ES-I3 (cell line): ENCODE measurements around the gene PPFIBP1.
"Not testable (repeated sequence)": the region's sequence is repeated elsewhere in the genome, so short reads cannot be mapped to it uniquely, and the experiment has no call there.

Source experiments
- H3K36me3 ChIP-seq: 2 replicates; pipeline ENCODE4 v1.6.1; 2013; ENCODE audit warnings: mild to moderate bottlenecking, low read length, control low read depth, moderate library complexity; ENCODE audit not compliant: insufficient read depth
- H3K4me1 ChIP-seq: 2 replicates; pipeline ENCODE4 v1.6.1; 2013; ENCODE audit warnings: mild to moderate bottlenecking, control low read depth, low read length; ENCODE audit not compliant: insufficient read depth
- H3K9ac ChIP-seq: 2 replicates; pipeline ENCODE4 v1.6.1; 2013; ENCODE audit warnings: low read depth, mild to moderate bottlenecking, low read length, moderate library complexity
- H3K9me3 ChIP-seq: 2 replicates; pipeline ENCODE4 v1.6.1; 2013; ENCODE audit warnings: mild to moderate bottlenecking, low read length, moderate library complexity; ENCODE audit not compliant: control insufficient read depth, insufficient read depth

Gene PPFIBP1

DNA sequence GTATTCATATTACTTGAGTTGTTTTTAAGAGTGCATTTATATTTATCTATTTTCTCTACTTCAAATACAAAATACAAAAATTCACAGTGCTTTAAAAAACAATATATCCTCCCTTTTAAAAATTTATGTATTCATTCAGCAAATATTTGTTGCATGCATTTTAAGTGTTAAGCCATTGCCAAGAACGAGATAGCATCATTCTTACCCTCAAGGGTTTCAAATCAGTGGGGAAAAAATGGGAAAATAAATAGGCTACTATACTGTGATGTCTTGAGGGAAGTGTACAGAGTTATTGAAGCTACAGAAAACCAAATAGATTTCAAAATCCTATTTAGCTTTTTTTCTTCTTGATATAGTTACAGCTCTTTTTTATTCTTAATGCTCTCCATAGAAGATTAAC is 209.8 kb downstream of the PPFIBP1 start:
- no peak overlapping the region for H3K9ac ChIP-seq
- peaks cover 3% of the 10 kb centered on the region; the same call in 1 of the 2 replicates for H3K36me3 ChIP-seq
- H3K9me3 ChIP-seq = no peaks in the 10 kb centered on the region
- no peaks in the 10 kb centered on the region for H3K4me1 ChIP-seq

DNA sequence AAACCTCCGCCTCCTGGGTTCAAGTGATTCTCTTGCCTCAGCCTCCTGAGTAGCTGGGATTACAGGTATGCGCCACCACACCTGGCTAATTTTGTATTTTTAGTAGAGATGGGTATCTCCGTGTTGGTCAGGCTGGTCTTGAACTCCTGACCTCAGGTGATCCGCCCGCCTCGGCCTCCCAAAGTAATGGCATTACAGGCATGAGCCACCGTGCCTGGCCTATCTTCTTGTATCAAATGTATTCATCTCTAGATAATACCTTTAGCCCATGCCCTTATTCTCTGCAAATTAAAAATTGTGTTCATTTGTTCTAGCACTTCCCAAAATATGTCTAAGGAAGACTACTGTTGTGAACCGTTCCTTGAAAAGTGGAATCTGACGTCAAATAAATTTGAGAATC is 210.3 kb downstream of the PPFIBP1 start:
- H3K4me1 ChIP-seq, H3K36me3 ChIP-seq, H3K9me3 ChIP-seq, H3K9ac ChIP-seq: not testable (repeated sequence)

DNA sequence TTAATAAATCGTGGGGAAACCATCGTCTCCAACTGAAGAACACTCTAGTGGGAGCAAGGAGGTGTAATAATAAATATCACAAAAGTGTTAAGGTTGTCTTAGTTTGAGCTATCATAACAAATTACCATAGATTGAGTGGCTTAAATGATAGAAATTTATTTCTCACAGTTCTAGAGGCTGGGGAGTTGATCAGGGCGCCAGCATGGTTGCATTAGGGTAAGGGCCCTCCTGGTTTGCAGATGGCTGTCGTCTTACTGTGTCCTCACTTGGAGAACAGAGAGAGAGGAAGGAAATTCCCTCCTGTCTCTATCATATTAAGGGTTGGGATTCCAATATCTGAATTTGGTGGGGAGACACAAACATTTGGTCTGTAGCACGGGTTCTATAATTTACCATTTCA is 219.6 kb downstream of the PPFIBP1 start:
- no peaks in the 10 kb centered on the region for H3K36me3 ChIP-seq
- no peaks in the 10 kb centered on the region for H3K4me1 ChIP-seq
- no peak overlapping the region for H3K9ac ChIP-seq
- H3K9me3 ChIP-seq = no peaks in the 10 kb centered on the region
